Stimulated activated naive CD4-positive, alpha-beta T cell (primary cell): Measurements from ENCODE around the gene MARF1.
"Not testable (repeated sequence)": the region's sequence is repeated elsewhere in the genome, so short reads cannot be mapped to it uniquely, and the experiment has no call there.

ENCODE experiments used
- DNase-seq, 6 experiments: peaks; one replicate each; lab custom pipeline; 2025; lab: John Stamatoyannopoulos, UW

MARF1 gene

DNA sequence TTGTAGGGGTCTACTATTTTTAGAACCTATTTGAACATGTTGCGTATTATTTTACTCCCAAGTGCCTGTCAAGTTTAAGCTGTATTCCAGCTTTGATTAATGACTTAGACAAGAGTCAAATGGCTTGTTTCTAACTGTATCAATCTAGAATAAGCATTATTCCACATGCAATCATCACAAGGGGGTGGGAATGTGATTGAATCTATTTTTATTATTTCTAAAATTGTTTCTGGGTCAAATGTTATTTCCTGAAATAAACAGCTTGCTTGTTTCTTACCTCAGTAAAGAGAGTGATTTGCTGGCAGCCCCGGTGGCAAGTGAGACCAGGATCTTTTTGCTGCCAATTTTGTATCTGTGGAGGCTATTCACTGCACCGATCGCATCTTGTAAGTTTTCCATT lies 21.5 kb downstream of the MARF1 start:
- no peak for DNase-seq

DNA sequence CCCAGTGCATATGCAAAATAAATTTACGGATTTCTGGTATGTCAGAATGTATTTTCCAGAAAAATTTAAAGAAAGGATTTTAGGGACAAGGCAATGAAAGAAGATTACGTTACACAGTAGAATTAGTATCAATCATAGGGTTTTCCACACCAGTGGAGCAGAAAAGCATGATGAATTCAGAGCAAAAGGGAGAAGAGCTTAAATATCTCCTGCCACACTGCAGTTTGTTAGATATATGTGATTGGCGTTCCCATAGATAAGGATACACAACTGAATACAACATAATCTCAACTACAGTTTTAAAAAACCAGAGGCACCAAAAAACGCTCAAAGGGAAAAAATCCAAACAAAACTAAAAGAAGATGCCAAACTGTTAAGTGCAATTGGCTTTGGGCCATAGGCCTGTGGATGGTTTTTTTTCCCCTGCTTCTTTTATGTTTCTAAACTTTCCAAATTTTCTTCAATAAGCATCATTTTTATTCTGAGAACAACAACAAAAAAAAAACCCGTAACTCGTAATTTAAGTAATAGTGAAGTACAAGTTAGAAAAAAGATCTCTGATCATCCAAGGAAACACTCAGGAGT lies 22.3 kb downstream of the MARF1 start:
- DNase-seq: no peak

DNA sequence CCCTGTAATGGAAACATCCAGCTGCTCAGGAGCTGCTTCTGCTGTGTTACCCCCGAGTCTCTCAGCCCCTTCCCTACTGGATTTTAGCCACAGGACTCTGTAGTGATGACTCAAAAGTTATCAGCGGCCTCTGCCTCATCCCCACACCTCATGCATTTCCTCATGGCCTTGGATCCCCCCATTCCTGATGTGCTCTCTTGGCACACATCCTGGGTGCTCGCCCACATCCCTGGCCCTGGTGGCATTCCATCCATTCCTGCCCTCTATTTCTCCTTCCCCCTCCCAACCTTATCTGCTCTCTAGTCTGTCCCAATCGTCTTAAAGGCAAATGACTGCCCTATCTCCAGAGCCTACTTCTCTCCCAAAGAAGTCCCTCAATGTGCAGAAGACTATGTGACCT lies 24.6 kb downstream of the MARF1 start:
- no peak for DNase-seq

DNA sequence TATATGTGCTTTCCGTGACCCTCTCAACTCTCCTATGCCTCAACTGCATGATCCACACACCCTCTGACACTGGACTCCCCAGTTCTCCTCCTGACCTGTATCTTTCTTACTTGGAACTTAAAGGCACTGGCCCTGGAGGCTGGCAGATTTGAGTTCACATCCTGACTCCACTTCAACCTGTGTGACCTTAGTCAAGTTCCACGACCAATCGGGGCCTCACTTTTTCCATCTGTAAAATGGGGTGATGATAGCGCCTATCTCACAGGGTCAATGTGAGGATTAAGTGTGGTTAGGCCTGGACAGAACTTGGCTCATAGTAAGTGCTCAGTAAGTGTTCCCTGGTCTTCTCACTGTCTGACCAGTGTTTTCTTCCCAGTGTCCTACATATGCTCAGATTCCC lies 25.1 kb downstream of the MARF1 start:
- DNase-seq: no peak

DNA sequence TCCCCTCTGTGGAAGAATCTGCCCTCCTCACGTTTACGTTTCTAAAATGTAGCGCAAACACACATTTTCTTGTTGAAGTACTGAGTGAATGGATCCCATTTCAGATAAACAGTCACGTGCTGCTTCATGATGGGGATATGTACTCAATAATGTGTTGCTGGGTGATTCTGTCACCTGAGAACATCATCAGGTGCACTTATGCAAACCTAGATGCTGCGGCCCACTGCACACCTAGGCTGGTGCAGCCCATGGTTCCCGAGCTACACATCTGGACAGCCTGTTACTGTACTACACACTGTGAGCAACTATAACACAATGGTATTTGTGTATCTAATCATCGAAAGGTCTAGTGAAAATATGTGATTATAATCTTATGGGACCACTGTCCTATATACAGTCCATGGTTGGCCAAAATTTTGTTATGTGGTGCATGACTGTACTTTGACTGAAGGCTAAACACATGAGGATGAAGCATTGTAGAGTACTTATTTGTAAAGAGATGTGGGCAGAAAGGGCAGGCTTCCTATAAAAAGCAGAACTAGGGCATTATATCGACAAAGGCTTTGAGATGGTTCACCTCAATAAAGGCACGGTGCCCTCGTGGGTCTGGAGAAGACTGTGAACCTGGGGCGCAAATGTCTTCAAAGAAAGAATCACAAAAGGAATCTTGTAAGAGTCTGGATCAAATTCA lies 26.3 kb downstream of the MARF1 start:
- DNase-seq: no peak

DNA sequence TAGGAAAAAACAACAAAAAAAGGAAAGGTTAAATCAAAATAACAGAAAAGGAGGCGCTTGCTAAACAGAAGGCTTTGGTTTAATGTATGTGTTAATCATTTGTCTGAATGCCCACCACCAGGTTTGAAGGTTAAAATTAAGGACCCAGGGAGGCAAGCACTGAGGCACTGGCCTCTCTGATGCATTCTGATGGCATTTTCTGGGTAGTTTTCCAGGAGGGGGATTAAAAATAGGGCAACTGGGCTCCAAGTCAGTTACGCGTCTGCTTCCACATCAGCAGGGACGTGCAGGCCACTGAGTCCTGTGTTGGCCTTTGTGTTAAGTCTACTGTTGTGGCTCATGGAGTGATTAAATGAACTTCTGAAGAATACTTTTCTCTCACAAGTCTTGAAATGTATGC lies 26.9 kb downstream of the MARF1 start:
- no peak for DNase-seq

DNA sequence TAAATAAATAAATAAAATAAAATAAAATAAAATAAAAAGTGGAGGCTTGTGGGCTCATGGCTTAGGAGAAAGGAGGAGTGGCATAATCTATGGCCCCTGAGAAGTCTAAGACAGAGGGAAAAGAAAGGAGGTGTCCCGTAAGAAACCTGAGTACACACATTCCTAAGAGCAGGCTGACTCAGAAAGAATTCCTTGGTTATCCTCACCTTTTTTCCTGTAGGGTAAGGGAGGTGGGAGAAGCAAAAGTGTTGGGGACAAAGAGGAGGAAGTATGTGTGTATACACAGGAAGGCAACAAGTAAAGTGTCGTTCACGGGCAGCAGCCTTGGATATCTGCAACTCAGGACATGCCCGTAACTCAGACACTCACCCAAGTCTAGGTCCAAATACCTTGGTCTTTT lies 29.3 kb downstream of the MARF1 start:
- no peak for DNase-seq

DNA sequence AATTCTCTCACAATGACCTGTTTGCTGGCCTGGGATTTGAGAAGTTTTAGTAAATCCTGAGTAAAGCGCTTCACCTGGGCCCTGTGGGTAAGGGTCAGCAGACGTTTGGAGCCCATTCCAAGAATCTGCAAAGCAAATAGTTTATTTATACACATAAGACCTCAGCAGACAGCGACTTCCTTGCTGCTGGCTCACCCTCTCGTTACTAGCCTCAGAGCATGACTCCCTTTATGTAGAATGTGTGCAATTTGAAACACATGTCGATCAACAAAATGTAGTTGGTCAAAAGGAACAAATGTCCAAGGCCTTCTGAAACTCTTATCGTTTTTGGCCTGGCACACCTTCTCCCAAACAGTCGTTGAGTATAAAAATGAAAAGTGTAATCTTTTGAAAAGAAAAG lies 31.3 kb downstream of the MARF1 start:
- DNase-seq: no peak

DNA sequence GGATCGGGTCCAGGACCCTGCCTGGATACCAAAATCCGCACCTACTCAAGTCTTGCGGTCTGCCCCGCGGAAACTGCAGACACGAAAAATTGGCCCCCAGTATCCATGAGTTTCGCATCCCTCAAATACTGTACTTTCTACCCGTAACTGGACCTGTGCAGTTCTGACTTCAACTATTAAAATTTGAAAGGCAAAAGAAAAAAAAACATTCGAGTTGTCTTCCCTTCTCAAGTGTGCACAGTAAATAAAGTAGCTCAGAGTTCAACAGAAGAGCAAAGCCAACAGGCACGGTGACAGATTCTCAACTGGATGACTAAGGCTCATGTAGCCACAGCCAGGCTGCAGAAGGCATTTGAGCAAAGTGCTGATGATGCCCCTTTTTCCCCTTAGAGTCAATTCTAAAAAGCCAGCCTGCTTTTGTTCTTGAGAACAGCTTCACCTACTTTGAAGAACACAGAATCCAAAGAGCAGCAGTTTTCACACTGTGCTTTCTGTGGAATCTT lies 32.5 kb downstream of the MARF1 start:
- no peak for DNase-seq

DNA sequence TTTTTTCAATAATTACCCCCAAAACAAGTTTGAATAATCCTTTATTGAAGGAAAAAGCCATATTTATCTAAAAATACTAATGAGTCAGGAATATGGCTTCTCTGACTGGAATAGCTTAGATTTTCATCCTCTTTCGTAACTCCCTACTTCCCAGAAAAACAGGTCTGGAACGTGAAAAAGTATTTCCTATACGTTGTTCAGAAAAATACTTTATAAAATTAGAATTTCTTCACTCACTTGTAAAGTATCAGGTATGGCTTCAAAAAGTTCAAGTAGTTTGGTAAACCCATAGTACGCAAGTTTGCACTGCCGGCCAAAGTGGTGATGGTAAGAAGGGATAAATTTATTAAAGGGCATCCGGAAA lies 33.7 kb downstream of the MARF1 start:
- no peak for DNase-seq

DNA sequence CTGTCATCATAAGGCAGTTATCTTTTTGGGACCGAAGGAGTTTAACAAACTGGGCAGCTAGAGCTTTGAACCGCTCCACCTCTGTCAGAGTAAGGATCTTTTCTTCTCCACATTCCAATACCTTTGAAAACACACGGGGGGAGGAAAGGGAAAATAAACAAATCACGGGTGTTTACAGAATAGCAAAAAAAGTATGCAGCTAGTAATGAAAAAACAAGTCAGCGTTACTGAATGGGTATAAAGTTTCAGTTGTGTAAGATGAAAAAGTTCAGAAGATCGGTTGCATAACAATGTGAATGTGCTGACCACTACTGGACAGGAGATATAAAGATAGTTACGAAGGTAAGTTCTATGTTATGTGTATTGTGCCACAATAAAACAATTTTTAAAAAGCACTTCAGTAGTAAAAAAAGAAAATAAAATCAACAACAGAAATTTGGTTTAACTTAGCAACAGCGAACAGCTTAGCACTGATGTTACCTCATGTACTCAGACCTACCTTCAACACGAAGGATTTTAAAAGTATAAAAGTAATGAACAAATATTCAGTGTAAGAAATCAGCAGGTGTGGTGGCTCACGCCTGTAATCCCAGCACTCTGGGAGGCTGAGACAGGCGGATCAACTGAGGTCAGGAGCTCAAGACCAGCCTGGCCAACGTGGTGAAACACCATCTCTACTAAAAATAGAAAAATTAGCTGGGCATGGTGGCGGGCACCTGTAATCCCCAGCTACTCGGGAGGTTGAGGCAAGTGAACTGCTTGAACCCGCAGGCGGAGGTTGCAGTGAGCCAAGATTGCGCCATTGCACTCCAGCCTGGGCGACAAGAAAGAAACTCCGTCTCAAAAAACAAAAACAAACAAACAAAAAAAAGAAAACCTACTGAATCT lies 34.3 kb downstream of the MARF1 start:
- DNase-seq: no peak

DNA sequence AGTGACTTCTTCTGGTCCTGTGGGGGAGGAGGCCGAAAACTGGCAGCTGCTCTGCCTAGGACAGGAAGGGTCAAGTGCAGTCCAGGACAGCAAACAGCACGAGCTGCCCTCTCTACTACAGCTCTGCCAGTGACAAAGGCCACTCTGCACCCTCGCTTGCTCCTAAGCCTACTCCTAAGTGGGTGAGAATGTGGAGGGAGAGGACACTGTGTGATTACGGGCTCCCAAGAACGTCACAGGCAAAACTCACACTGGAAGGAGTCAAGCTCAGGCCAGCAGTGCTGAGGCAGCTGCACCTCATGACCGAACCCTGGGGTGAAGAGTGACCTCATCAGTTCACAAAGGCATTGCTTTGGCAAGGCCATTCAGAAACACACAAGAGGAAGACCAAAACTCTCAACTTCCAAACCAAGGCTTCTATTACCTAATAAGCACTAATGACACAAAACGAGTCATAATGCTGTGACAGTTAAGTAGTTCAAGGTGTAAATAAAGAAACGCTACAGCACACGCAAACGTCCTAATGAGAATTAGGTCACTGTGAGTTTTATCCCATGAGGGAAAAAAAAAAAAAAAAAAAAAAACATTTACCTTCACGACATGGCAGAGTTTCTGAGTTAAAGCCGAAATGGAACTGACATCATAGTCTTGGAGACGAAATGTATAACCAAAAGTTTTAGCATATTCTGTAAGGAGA lies 35.1 kb downstream of the MARF1 start:
- no peak for DNase-seq

DNA sequence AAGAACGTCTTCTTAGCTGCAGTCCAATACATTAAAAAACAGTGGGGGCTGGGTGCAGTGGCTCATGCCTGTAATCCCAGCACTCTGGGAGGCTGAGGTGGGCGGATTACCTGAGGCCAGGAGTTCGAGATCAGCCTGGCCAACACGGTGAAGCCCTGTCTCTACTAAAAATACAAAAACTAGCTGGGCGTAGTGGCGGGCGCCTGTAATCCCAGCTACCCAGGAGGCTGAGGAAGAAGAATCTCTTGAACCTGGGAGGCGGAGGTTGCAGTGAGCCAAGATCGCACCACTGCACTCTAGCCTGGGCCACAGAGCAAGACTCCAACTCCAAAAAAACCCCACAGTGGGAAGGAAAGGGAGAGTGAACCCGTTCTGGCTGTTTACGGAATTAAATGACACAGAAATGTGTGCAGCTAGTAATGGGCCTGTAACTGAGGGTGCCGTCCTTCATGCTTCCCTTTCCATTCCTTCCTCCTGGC lies 35.7 kb downstream of the MARF1 start:
- not testable (repeated sequence) for DNase-seq

DNA sequence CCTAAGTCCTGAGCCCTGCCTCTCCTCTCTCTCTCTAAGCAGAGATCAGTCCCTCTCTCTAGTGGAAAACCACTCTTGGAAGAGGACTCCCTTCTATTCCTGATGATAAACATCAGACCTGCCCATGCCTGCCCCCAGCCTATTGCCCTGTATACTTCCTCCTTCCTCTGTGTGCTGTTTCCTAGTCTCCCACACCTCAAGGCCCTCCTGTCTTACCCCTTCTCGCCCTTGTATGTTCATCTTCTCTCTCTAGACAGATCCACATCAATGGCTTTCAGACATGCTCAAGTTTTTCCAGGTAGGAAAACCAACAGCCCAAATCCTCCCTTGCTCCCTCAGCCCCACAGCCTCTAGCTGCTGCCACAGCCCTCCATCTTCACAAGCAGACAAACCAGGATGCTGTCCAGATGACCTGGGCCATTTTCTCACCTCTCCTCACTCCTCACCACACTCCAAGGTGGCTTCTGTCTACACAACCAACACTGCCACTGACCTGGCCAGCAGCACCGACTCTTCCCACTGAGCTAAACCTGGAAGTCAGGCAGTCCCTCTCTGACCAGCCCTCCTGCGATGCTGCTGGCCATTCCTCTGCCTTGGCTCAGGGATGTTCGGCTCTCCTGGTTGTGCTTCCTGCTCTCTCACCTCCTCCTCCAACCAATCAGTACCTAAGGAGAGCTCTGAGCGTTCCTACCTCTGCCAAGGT lies 36.3 kb downstream of the MARF1 start:
- no peak for DNase-seq

DNA sequence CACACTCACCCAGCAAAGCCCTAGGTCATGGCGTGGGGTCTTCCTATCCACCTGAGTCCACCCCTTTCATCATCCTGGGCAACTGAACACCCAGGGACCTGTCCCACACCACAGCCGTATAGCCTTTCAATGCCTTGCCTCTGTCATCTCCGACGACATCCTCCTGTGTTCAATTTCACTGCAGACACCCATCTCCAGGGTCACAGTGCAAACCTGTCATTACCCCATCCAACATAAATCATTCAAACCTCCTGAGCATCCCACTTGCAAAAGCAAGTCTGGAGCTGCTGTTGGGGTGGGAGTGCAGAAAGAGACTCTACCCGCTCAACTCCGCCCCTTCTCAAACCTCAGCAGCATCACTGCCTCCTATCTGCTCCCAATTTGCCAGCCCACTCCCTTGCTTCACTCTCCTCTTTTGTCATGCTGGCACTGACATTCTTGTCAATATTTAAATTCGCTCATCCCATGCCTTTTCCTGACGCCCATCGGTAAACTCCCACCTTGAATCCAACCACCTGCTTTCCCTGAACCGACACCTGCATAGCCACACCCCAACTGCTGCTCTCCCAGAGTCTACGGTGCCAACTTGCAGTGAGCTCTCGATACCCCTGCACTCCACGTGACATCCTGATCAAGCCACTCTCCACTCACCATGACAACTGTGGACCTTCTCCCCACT lies 37.0 kb downstream of the MARF1 start:
- DNase-seq: no peak

DNA sequence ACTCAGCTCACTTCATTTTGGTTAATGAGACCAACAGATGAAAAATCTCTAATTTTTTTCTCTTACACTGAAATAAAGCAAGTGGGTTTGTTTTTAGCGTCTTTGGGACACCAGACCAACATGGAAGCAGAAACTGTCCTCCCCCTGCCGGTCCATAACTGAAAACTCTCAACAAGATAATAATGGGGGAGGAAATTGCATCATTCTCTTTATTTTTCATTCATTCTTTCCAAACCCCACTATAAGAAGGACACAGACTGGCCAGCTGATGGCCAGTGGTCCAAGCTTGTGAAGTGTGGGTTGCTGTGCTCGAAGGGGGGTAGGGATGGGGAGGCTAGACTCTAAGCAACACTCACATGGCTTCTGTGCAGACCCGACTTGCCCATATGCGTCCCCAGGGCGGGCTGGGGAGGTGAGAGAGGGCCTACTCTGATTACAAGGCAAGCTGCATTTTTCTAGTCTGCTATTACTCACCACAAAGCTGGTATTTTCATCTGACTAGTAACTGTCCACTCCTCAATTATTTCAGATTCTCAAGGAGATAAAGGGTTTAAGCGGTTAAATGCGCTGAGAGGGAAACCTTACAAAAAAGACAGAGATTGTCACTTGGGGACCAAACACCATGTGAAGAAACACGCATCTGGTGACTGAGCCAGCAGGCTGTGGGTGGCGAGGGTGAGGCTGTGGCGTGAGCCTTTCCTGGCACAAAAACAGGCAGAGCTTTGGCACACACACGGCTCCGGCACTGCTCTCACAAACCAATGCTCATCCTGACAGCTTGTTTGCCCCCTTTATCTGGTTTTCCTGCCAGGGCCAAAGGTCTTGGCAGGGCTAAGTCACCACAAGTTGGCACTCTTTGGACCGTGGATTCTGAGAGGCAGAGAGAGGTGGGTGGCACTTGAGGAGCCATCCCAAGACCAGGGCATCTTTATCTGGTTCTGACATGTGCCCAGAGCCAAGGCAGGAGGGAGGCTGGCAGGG lies 38.2 kb downstream of the MARF1 start:
- no peak for DNase-seq

DNA sequence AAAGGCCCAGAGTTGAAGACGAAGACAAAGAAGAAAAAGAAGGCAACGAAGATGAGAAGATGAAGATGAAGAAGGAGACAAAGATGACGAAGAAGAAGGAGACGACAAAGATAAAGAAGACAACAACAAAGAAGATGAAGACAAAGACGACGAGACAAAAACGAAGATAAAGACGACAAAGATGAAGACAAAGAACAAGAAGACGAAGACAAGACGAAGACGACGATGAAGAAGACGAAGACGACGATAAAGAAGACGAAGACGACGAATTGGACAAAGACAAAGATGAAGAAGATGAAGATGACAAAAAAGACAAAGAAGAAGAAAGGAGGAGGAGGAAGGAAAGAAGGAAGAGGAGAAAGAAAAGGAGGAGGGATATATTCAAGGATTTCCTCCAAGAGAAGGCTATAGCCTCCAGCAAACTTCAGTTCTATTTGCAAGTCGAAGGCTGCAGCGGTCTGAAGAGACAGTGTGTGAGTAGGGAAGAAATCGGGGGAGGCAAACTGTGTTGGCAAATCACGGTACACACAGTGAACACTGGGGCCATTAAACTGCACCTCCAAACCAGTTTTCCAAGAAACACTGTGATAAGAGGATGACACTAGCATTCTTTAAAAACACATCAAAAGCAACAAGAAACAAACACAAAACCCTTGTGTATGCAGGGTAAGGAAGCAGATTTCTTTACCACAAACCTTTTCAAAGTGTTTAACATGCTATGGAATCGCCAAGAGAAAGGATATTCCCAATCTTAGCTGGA lies 40.5 kb downstream of the MARF1 start:
- no peak for DNase-seq

DNA sequence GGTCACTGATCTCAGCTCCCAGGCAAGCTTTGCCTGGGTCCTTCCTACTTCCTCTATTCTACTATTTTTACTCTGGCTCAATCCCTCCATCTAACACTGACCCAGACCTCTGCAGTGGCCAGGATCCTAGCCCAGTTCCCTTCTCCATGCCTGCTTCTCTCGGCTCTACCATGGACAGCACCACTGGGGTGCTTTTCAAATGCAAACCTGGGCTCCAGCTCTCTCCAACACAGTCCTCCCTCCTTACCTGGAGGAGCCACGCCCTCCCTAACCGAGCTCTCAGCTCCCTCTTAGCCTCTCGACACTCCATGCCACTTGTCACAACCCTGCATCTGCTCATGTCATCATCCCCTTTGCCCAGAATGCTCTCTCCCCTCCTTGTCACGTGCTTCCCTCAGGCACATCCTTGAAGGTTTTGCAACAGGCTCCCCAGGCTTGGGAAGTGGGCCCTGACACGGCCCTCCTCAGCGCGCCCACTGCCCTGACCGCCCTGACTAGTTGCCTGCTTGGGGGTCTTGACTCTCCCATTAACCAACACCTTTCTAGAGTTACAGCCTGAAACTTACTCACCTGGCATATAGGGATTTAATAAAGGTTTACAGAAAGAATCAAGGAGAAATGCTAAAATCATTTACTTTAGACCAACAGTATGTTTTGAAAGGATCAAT lies 41.6 kb downstream of the MARF1 start:
- no peak for DNase-seq
